Upper lobe of left lung (tissue), 6 donors: ENCODE measurements around the gene IGSF8. TPM values are rescaled to one million over a fixed set of nuclear protein-coding genes. Genes with fewer than 3 reads are reported as not detected.

Source experiments
- ATAC-seq, 2 donors: fragments of 200-7000 bp; cut with Tn5 transposase; one replicate each; pipeline ENCODE4 v1.9.1; 2022; ENCODE audit warnings: mild to moderate bottlenecking in 2 of 2, moderate library complexity in 2 of 2; ENCODE audit not compliant: low FRiP score in 2 of 2
- DNase-seq, 2 donors: peaks; one replicate each; pipeline ENCODE4 v3.0.0-alpha.2; 2019 to 2020
- H3K27ac ChIP-seq, 4 donors: fragments of 200-600 bp; sonication (generic); one replicate each; pipeline ENCODE4 v1.5.1; 2016 to 2019
- H3K27me3 ChIP-seq, 4 donors: fragments of 200-600 bp; sonication (generic); one replicate each; pipeline ENCODE4 v1.5.1; 2017 to 2019
- H3K36me3 ChIP-seq, 4 donors: fragments of 200-600 bp; sonication (generic); one replicate each; pipeline ENCODE4 v1.5.1; 2016 to 2019
- H3K4me1 ChIP-seq, 4 donors: fragments of 200-600 bp; sonication (generic); one replicate each; pipeline ENCODE4 v1.5.1; 2018 to 2019
- H3K4me3 ChIP-seq, 4 donors: fragments of 200-600 bp; sonication (generic); one replicate each; pipeline ENCODE4 v1.5.1; 2017 to 2019; ENCODE audit warnings: mild to moderate bottlenecking in 2 of 4, moderate library complexity in 1 of 4
- H3K9me3 ChIP-seq, 4 donors: fragments of 200-600 bp; sonication (generic); one replicate each; pipeline ENCODE4 v1.5.1; 2018 to 2019
- CTCF ChIP-seq, 6 experiments: fragments of 450-650 bp in 4 of 6; fragments of 200-600 bp in 2 of 6; sonication (generic) in 2 of 6; IDR thresholded peaks; one replicate each; pipeline ENCODE4 v1.5.1; 2016 to 2019; ENCODE audit warnings: antibody characterized with exemption in 6 of 6
- EP300 ChIP-seq, 4 donors: sonication (generic); formaldehyde crosslinking; IDR thresholded peaks; one replicate each; pipeline ENCODE4 v1.5.1; 2017; ENCODE audit warnings: antibody characterized with exemption in 4 of 4, control low read depth in 2 of 4
- POLR2A ChIP-seq, 4 donors: fragments of 450-650 bp; IDR thresholded peaks; one replicate each; pipeline ENCODE4 v1.5.1; 2016 to 2017; ENCODE audit warnings: antibody characterized with exemption in 4 of 4, mild to moderate bottlenecking in 2 of 4
- POLR2AphosphoS5 ChIP-seq, 2 donors: sonication (generic); formaldehyde crosslinking; IDR thresholded peaks; one replicate each; pipeline ENCODE4 v1.5.1; 2017; ENCODE audit warnings: antibody characterized with exemption in 2 of 2
- WGBS, 2 donors: methylation state at CpG; one replicate each; pipeline ENCODE4 v1.1.5; 2017 to 2018; 5-methylcytosine and 5-hydroxymethylcytosine counted together
- total RNA-seq, 6 donors: library from RNA; depleted of rRNA in 4 of 6; stranded (reverse); fragments of >200 nt in 4 of 6; gene quantifications; one replicate each; pipeline versions ENCODE4 v1.1.0 to v1.2.1, GENCODE V29; 2016 to 2021
- donor health status: DM: no; HTN: no; CAD: no; lungs with moderate emphysema.
- donor health status: DM: no; HTN: yes; CAD: no; lungs with severe emphysema.

The IGSF8 gene
- total RNA-seq, 6 donors from 2014 or later = 13.6 to 43.8 (median 36.9) TPM

GRCh38 chr1:160101037-160101716 lies 2.8 kb upstream of the IGSF8 start:
- Histone ChIP-seq H3K9me3 (no peaks in the 10 kb centered on the region), H3K36me3 (no peaks in the 10 kb centered on the region), H3K27ac (peak overlapping the region in 3 of 4 donors; percentile 35 to 39 (median 37)), H3K4me1 (peaks cover 25 to 37% (median 30%) of the 10 kb centered on the region in 4 donors), H3K27me3 (no peaks in the 10 kb centered on the region), H3K4me3 (peak overlapping the region in 2 of 4 donors; percentile 8 to 19)
- ATAC-seq (peak; percentile 68 to 74), DNase-seq (peak; percentile 86 to 88)
- WGBS, 2 donors = 20 to 21% methylated on average over 13 of the region's 13 CpGs
- TF ChIP-seq POLR2AphosphoS5 (IDR thresholded peaks at IDR 0.05) (peak; percentile 21 to 50), POLR2A (IDR thresholded peaks at IDR 0.05) (no peak), CTCF (IDR thresholded peaks at IDR 0.05) (peak; percentile 82 to 94 (median 92))

- no peak overlapping the region for H3K4me3 ChIP-seq
- peaks cover 25 to 44% (median 30%) of the 10 kb centered on the region in 4 donors for H3K4me1 ChIP-seq
- H3K27ac ChIP-seq = peak overlapping the region; percentile 86 to 96 (median 92)
- DNase-seq = no peak
- peaks cover 0 to 3% (median under 1%) of the 10 kb centered on the region in 4 donors for H3K36me3 ChIP-seq
- WGBS, 2 donors = 88 to 100% methylated on average over 2 of the region's 2 CpGs
- no peak for ATAC-seq
- TF ChIP-seq EP300 (IDR thresholded peaks at IDR 0.05) (no peak), POLR2A (IDR thresholded peaks at IDR 0.05) (no peak), CTCF (IDR thresholded peaks at IDR 0.05) (no peak), POLR2AphosphoS5 (IDR thresholded peaks at IDR 0.05) (no peak)
- no peaks in the 10 kb centered on the region for H3K27me3 ChIP-seq
- no peaks in the 10 kb centered on the region for H3K9me3 ChIP-seq
These were observed 1.4 kb upstream of the IGSF8 start for GRCh38 chr1:160099716-160100375.

GRCh38 chr1:160098852-160099561 lies 588 bp upstream of the IGSF8 start:
- Histone ChIP-seq H3K4me1 (peaks cover 25 to 44% (median 30%) of the 10 kb centered on the region in 4 donors), H3K36me3 (peaks cover 0 to 9% (median 5%) of the 10 kb centered on the region in 4 donors), H3K27ac (peak overlapping the region; percentile 86 to 96 (median 92)), H3K9me3 (no peaks in the 10 kb centered on the region), H3K4me3 (peak overlapping the region; percentile 25 to 98 (median 93)), H3K27me3 (no peaks in the 10 kb centered on the region)
- DNase-seq (peak; percentile 98 to 100), ATAC-seq (peak; percentile 94 to 95)
- WGBS, 2 donors = 3 to 5% methylated on average over 12 to 19 of the region's 40 CpGs
- TF ChIP-seq CTCF (IDR thresholded peaks at IDR 0.05) (peak in 1 of 6 experiments; percentile 12), EP300 (IDR thresholded peaks at IDR 0.05) (peak in 1 of 4 donors; percentile 14), POLR2AphosphoS5 (IDR thresholded peaks at IDR 0.05) (peak; percentile 35 to 82), POLR2A (IDR thresholded peaks at IDR 0.05) (peak in 2 of 4 donors; percentile 41 to 77)

GRCh38 chr1:160097151-160097910 lies 1.1 kb downstream of the IGSF8 start:
- Histone ChIP-seq H3K27me3 (no peaks in the 10 kb centered on the region), H3K4me1 (peaks cover 25 to 44% (median 30%) of the 10 kb centered on the region in 4 donors), H3K36me3 (peaks cover 0 to 26% (median 17%) of the 10 kb centered on the region in 4 donors), H3K9me3 (no peaks in the 10 kb centered on the region), H3K27ac (peak overlapping the region; percentile 86 to 96 (median 92)), H3K4me3 (peak overlapping the region; percentile 93 to 99 (median 96))
- WGBS, 2 donors = 64 to 75% methylated on average over 4 to 5 of the region's 5 CpGs
- DNase-seq (no peak), ATAC-seq (no peak)
- TF ChIP-seq POLR2AphosphoS5 (IDR thresholded peaks at IDR 0.05) (no peak), POLR2A (IDR thresholded peaks at IDR 0.05) (no peak), EP300 (IDR thresholded peaks at IDR 0.05) (no peak), CTCF (IDR thresholded peaks at IDR 0.05) (no peak)
